RWPE1 (cell line): ENCODE data around the gene UBA3.

Experiments used
- CTCF ChIA-PET: fragments of 350-600 bp; sonication (Branson Sonifier 250); formaldehyde crosslinking; extraction: SDS; loops from one replicate; lab custom pipeline; 2021; lab: Yijun Ruan, JAX
- POLR2A ChIA-PET: fragments of 400-600 bp; formaldehyde crosslinking; extraction: SDS; loops from one replicate; lab custom pipeline; 2020; ENCODE audit warnings: antibody characterized with exemption; ENCODE audit not compliant: low non-redundant PET; lab: Yijun Ruan, JAX
- DNase-seq: peaks from one replicate; pipeline ENCODE4 v3.0.0; 2012; ENCODE audit warnings: low spot score
- H3K27ac ChIP-seq: fragments of 450-650 bp; 2 replicates; pipeline ENCODE4 v1.5.1; 2017
- CTCF ChIP-seq: fragments of 450-650 bp; conservative IDR thresholded peaks from 2 replicates; pipeline ENCODE4 v1.5.1; 2017; ENCODE audit warnings: low read depth, mild to moderate bottlenecking

Gene UBA3

GRCh38 chr3:69014022-69014580 is 66.1 kb downstream of the UBA3 start:
- peak overlapping the region; percentile 100 for H3K27ac ChIP-seq
- no peak for TF ChIP-seq CTCF
- no peak for DNase-seq
- ChIA-PET CTCF (no interaction called here), POLR2A (no interaction called here)

- peak; percentile 63 for TF ChIP-seq CTCF
- ChIA-PET CTCF (no interaction called here), POLR2A (interaction anchor here (0.7 kb wide), 1 partner anchor 14 kb away, joined by 3 read pairs; no protein-coding TSS in a partner anchor)
- peak within 1 kb of the TSS; percentile 100 for H3K27ac ChIP-seq
- DNase-seq, result peak; percentile 73
These were observed 66.7 kb downstream of the UBA3 start, which contains the start of gene EOGT for GRCh38 chr3:69013253-69014021. Gene EOGT (minus strand): TSS chr3:69013684. CDS start chr3:69009846, 3,838 bp downstream.

GRCh38 chr3:69012800-69013252 is 67.3 kb downstream of the UBA3 start:
- peak overlapping the region; percentile 100 for H3K27ac ChIP-seq
- TF ChIP-seq CTCF, result no peak
- ChIA-PET POLR2A (interaction anchor here (0.5 to 0.7 kb wide), 2 partner anchors 13 to 28 kb away, joined by 3 to 4 read pairs; no protein-coding TSS in a partner anchor), CTCF (no interaction called here)
- DNase-seq, result peak; percentile 18

- ChIA-PET CTCF (no interaction called here), POLR2A (interaction anchor here (0.5 to 0.7 kb wide), 2 partner anchors 12 to 28 kb away, joined by 3 to 4 read pairs; no protein-coding TSS in a partner anchor)
- peak; percentile 65 for DNase-seq
- H3K27ac ChIP-seq, result peak overlapping the region; percentile 100
- no peak for TF ChIP-seq CTCF
These were observed 67.9 kb downstream of the UBA3 start for GRCh38 chr3:69012100-69012799.

GRCh38 chr3:69011096-69011730 is 69.0 kb downstream of the UBA3 start:
- TF ChIP-seq CTCF, result no peak
- H3K27ac ChIP-seq, result no peak overlapping the region
- ChIA-PET CTCF (no interaction called here), POLR2A (no interaction called here)
- no peak for DNase-seq
